Rectal smooth muscle tissue (tissue), 1 donor: Measurements from ENCODE around the gene FANCG.

Experiments
- H3K27ac ChIP-seq: one replicate; pipeline ENCODE4 v1.7.0; 2013; ENCODE audit warnings: low read depth, low read length, inconsistent platforms
- H3K27me3 ChIP-seq: one replicate; pipeline ENCODE4 v1.7.0; 2013; ENCODE audit warnings: low read length; ENCODE audit not compliant: control insufficient read depth, insufficient read depth
- H3K36me3 ChIP-seq: one replicate; pipeline ENCODE4 v1.7.0; 2013; ENCODE audit warnings: low read length; ENCODE audit not compliant: control insufficient read depth, insufficient read depth
- H3K4me1 ChIP-seq: one replicate; pipeline ENCODE4 v1.7.0; 2013; ENCODE audit warnings: low read length; ENCODE audit not compliant: control insufficient read depth, insufficient read depth
- H3K4me3 ChIP-seq: one replicate; pipeline ENCODE4 v1.7.0; 2013; ENCODE audit warnings: low read length
- H3K9ac ChIP-seq: one replicate; pipeline ENCODE4 v1.7.0; 2013; ENCODE audit warnings: low read length

FANCG gene

GRCh38 chr9:35079426-35080341 lies at the start of gene FANCG:
FANCG (minus strand) TSS chr9:35079942; CDS start chr9:35079524, 418 bp downstream.
- Histone ChIP-seq H3K4me3 (peak within 1 kb of the TSS; percentile 90), H3K9ac (peak within 1 kb of the TSS; percentile 16), H3K27me3 (no peaks in the 10 kb centered on the region), H3K4me1 (peaks cover 7% of the 10 kb centered on the region), H3K27ac (peak within 1 kb of the TSS; percentile 59), H3K36me3 (peaks cover 2% of the 10 kb centered on the region)

- Histone ChIP-seq H3K4me3 (peak overlapping the region; percentile 91), H3K4me1 (peaks cover 22% of the 10 kb centered on the region), H3K27ac (peak overlapping the region; percentile 85), H3K36me3 (no peaks in the 10 kb centered on the region), H3K9ac (no peak overlapping the region), H3K27me3 (no peaks in the 10 kb centered on the region)
Observed at GRCh38 chr9:35116898-35117551, 37.3 kb upstream of the FANCG start.

- Histone ChIP-seq H3K27me3 (no peaks in the 10 kb centered on the region), H3K27ac (peak overlapping the region; percentile 85), H3K36me3 (no peaks in the 10 kb centered on the region), H3K4me1 (peaks cover 25% of the 10 kb centered on the region), H3K9ac (peak overlapping the region; percentile 54), H3K4me3 (peak overlapping the region; percentile 91)
Observed at GRCh38 chr9:35116539-35116897, 36.8 kb upstream of the FANCG start.

GRCh38 chr9:35115680-35116538 lies 36.2 kb upstream of the FANCG start, which contains the start of gene ATOSB:
ATOSB (minus strand) TSS chr9:35115862; CDS start chr9:35108274, 7,588 bp downstream.
- H3K27ac ChIP-seq: peak within 1 kb of the TSS; percentile 85
- peak within 1 kb of the TSS; percentile 54 for H3K9ac ChIP-seq
- H3K4me1 ChIP-seq: peaks cover 26% of the 10 kb centered on the region
- no peaks in the 10 kb centered on the region for H3K27me3 ChIP-seq
- peak within 1 kb of the TSS; percentile 91 for H3K4me3 ChIP-seq
- H3K36me3 ChIP-seq: no peaks in the 10 kb centered on the region

- Histone ChIP-seq H3K27ac (peak overlapping the region; percentile 85), H3K4me1 (peaks cover 33% of the 10 kb centered on the region), H3K27me3 (no peaks in the 10 kb centered on the region), H3K4me3 (peak overlapping the region; percentile 91), H3K9ac (peak overlapping the region; percentile 45), H3K36me3 (no peaks in the 10 kb centered on the region)
Observed at GRCh38 chr9:35114840-35115628, 35.3 kb upstream of the FANCG start.

- peak overlapping the region; percentile 85 for H3K27ac ChIP-seq
- H3K4me1 ChIP-seq: peaks cover 34% of the 10 kb centered on the region
- H3K36me3 ChIP-seq: no peaks in the 10 kb centered on the region
- peak overlapping the region; percentile 91 for H3K4me3 ChIP-seq
- peak overlapping the region; percentile 45 for H3K9ac ChIP-seq
- no peaks in the 10 kb centered on the region for H3K27me3 ChIP-seq
Observed at GRCh38 chr9:35114113-35114839, 34.5 kb upstream of the FANCG start.

GRCh38 chr9:35112257-35113020 lies 32.7 kb upstream of the FANCG start:
- peaks cover 34% of the 10 kb centered on the region for H3K4me1 ChIP-seq
- peak overlapping the region; percentile 61 for H3K4me3 ChIP-seq
- H3K9ac ChIP-seq: no peak overlapping the region
- peak overlapping the region; percentile 77 for H3K27ac ChIP-seq
- H3K36me3 ChIP-seq: peaks cover 6% of the 10 kb centered on the region
- H3K27me3 ChIP-seq: no peaks in the 10 kb centered on the region

GRCh38 chr9:35111001-35111933 lies 31.5 kb upstream of the FANCG start:
- Histone ChIP-seq H3K36me3 (peaks cover 13% of the 10 kb centered on the region), H3K4me1 (peaks cover 29% of the 10 kb centered on the region), H3K27ac (peak overlapping the region; percentile 83), H3K4me3 (peak overlapping the region; percentile 86), H3K9ac (peak overlapping the region; percentile 80), H3K27me3 (no peaks in the 10 kb centered on the region)

- Histone ChIP-seq H3K27me3 (no peaks in the 10 kb centered on the region), H3K4me3 (peak overlapping the region; percentile 86), H3K36me3 (peaks cover 22% of the 10 kb centered on the region), H3K4me1 (peaks cover 29% of the 10 kb centered on the region), H3K9ac (no peak overlapping the region), H3K27ac (peak overlapping the region; percentile 83)
Observed at GRCh38 chr9:35110327-35110761, 30.6 kb upstream of the FANCG start.
